A673 (cell line): Measurements from ENCODE around the gene REELD1.

ENCODE experiments used
- CTCF ChIP-seq: fragments of 300-800, 200-600 bp; sonication (generic); conservative IDR thresholded peaks from 2 replicates; pipeline ENCODE4 v1.5.1; 2017; ENCODE audit warnings: low read depth, mild to moderate bottlenecking, antibody characterized with exemption, low read length, moderate library complexity, mixed read lengths
- EZH2 ChIP-seq: fragments of 200-600 bp; sonication (generic); IDR thresholded peaks from 2 replicates; pipeline ENCODE4 v1.6.1; 2017; ENCODE audit warnings: borderline replicate concordance, low read depth, mild to moderate bottlenecking, mixed read lengths, antibody characterized with exemption, low read length; ENCODE audit not compliant: poor library complexity, severe bottlenecking

DNA sequence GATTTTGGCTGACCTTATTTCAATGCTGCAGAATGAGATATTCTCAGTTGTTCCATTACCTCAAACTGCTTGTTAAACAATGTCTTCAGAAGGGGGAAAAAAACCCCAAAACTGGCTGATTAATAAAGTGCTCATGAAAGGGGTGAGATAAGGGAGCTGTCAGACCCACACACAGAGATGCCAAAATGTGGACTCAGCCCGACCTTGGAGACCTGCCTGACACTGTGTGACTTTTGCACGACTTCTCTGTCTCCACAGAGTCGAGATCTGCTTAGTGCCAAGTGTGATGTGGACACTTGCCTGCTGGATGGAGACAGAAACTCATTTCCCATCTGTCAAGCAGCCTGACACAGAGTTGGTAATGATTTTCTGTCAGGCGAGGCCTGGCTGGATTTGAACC, 31.5 kb downstream of the REELD1 start:
- TF ChIP-seq CTCF (no peak), EZH2 (no peak)
